Fibroblast of mammary gland (primary cell): Measurements from ENCODE around the gene PLCH2.

ENCODE experiments used
- DNase-seq: peaks from one replicate; pipeline ENCODE4 v3.0.0-alpha.2; 2010; ENCODE audit warnings: low read depth
- H3K4me3 ChIP-seq: 2 replicates; pipeline ENCODE4 v1.5.1; 2011; ENCODE audit warnings: low read depth, mild to moderate bottlenecking, low read length, moderate library complexity; ENCODE audit not compliant: control insufficient read depth
- CTCF ChIP-seq: conservative IDR thresholded peaks from 2 replicates; pipeline ENCODE4 v1.5.1; 2011; ENCODE audit warnings: low read depth, low read length, inconsistent platforms; ENCODE audit not compliant: control insufficient read depth, insufficient read depth

PLCH2 gene

GRCh38 chr1:2466270-2466665 lies 9.8 kb upstream of the PLCH2 start:
- DNase-seq: no peak
- H3K4me3 ChIP-seq: no peak overlapping the region
- no peak for TF ChIP-seq CTCF

- no peak overlapping the region for H3K4me3 ChIP-seq
- no peak for TF ChIP-seq CTCF
- no peak for DNase-seq
These were observed 9.0 kb upstream of the PLCH2 start for GRCh38 chr1:2466958-2467554.

- no peak for DNase-seq
- TF ChIP-seq CTCF: no peak
- no peak overlapping the region for H3K4me3 ChIP-seq
These were observed 8.0 kb upstream of the PLCH2 start for GRCh38 chr1:2468041-2468472.

GRCh38 chr1:2468540-2468939 lies 7.5 kb upstream of the PLCH2 start:
- DNase-seq: no peak
- no peak overlapping the region for H3K4me3 ChIP-seq
- no peak for TF ChIP-seq CTCF

- no peak overlapping the region for H3K4me3 ChIP-seq
- no peak for TF ChIP-seq CTCF
- no peak for DNase-seq
These were observed 6.8 kb upstream of the PLCH2 start for GRCh38 chr1:2469103-2469940.

- DNase-seq: no peak
- no peak overlapping the region for H3K4me3 ChIP-seq
- TF ChIP-seq CTCF: no peak
These were observed 5.6 kb upstream of the PLCH2 start for GRCh38 chr1:2470290-2471158.
